Tibial artery (tissue), 4 donors: ENCODE data around the gene C6.
"Not testable (repeated sequence)": the region's sequence is repeated elsewhere in the genome, so short reads cannot be mapped to it uniquely, and the experiment has no call there.

Experiments used
- DNase-seq, 2 donors: peaks; one replicate each; pipeline ENCODE4 v3.0.0-alpha.2; 2019
- H3K27ac ChIP-seq, 2 donors: fragments of 200-600 bp; sonication (generic) in 1 of 2; 1 replicate in 1 of 2; 2 replicates in 1 of 2; pipeline ENCODE4 v1.5.1; 2018 to 2019; ENCODE audit warnings: mild to moderate bottlenecking in 1 of 2
- H3K27me3 ChIP-seq, 2 donors: fragments of 200-600 bp; sonication (generic) in 1 of 2; one replicate each; pipeline versions ENCODE4 v1.5.1 to v1.6.0; 2016 to 2019
- H3K36me3 ChIP-seq, 3 donors: fragments of 200-600 bp; sonication (generic) in 2 of 3; one replicate each; pipeline ENCODE4 v1.5.1; 2016 to 2019; ENCODE audit warnings: mild to moderate bottlenecking in 2 of 3
- H3K4me1 ChIP-seq, 4 donors: fragments of 200-600 bp; sonication (generic) in 2 of 4; 1 replicate in 3 of 4; 2 replicates in 1 of 4; pipeline ENCODE4 v1.5.1; 2016 to 2019
- H3K4me3 ChIP-seq, 2 donors: fragments of 200-600 bp; sonication (generic) in 1 of 2; 1 replicate in 1 of 2; 2 replicates in 1 of 2; pipeline ENCODE4 v1.5.1; 2018 to 2019; ENCODE audit warnings: mild to moderate bottlenecking in 2 of 2
- H3K9me3 ChIP-seq, 3 donors: fragments of 200-600 bp; sonication (generic) in 1 of 3; one replicate each; pipeline ENCODE4 v1.5.1; 2016 to 2019
- intact Hi-C: fragments of 100-400 bp; cut with DNase I; formaldehyde crosslinking; loops from one replicate; pipeline ENCODE4 v1.15.0; 2023; ENCODE audit warnings: low total_unique reads
- TF ChIP-seq, protein P1 (sequence below), 2 experiments: fragments of 200-600 bp in 1 of 2; fragments of 450-650 bp in 1 of 2; IDR thresholded peaks; one replicate each; pipeline ENCODE4 v1.5.1; 2017 to 2019; ENCODE audit warnings: antibody characterized with exemption in 2 of 2, mild to moderate bottlenecking in 1 of 2, moderate library complexity in 1 of 2

The C6 gene

DNA sequence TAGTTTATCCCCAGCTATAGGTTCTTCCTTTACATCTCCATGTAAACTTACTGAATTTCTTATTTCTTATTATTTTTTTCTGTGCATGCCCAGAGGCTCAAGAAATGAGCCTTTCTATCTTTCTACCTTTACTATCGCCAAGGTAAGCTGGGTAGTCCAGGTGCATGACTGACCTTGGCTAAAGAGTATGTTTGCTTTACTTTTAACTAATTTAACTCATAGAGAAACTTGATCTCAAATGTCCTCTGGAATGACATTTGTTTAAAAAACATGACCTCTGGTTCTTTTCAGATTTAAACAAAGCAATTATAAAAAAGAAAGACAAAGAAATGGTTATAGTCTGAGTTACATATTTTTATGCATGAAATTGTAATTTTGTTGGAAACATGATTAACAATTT is 397 bp downstream of the C6 start:
- H3K27me3 ChIP-seq: no peaks in the 10 kb centered on the region
- H3K4me3 ChIP-seq: no peak overlapping the region
- H3K36me3 ChIP-seq: no peaks in the 10 kb centered on the region
- no peak for DNase-seq
- no peaks in the 10 kb centered on the region for H3K4me1 ChIP-seq
- H3K9me3 ChIP-seq: no peaks in the 10 kb centered on the region
- intact Hi-C loops: no loop called here
- no peak overlapping the region for H3K27ac ChIP-seq
- TF ChIP-seq, protein P1, sequence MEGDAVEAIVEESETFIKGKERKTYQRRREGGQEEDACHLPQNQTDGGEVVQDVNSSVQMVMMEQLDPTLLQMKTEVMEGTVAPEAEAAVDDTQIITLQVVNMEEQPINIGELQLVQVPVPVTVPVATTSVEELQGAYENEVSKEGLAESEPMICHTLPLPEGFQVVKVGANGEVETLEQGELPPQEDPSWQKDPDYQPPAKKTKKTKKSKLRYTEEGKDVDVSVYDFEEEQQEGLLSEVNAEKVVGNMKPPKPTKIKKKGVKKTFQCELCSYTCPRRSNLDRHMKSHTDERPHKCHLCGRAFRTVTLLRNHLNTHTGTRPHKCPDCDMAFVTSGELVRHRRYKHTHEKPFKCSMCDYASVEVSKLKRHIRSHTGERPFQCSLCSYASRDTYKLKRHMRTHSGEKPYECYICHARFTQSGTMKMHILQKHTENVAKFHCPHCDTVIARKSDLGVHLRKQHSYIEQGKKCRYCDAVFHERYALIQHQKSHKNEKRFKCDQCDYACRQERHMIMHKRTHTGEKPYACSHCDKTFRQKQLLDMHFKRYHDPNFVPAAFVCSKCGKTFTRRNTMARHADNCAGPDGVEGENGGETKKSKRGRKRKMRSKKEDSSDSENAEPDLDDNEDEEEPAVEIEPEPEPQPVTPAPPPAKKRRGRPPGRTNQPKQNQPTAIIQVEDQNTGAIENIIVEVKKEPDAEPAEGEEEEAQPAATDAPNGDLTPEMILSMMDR (IDR thresholded peaks at IDR 0.05): no peak

GRCh38 chr5:41211417-41211816 is 1.9 kb downstream of the C6 start:
- no peaks in the 10 kb centered on the region for H3K27me3 ChIP-seq
- intact Hi-C loops: no loop called here
- H3K4me3 ChIP-seq: no peak overlapping the region
- H3K36me3 ChIP-seq: no peaks in the 10 kb centered on the region
- H3K4me1 ChIP-seq: no peaks in the 10 kb centered on the region
- TF ChIP-seq, protein P1 (IDR thresholded peaks at IDR 0.05): no peak
- no peak for DNase-seq
- no peaks in the 10 kb centered on the region for H3K9me3 ChIP-seq
- no peak overlapping the region for H3K27ac ChIP-seq

DNA sequence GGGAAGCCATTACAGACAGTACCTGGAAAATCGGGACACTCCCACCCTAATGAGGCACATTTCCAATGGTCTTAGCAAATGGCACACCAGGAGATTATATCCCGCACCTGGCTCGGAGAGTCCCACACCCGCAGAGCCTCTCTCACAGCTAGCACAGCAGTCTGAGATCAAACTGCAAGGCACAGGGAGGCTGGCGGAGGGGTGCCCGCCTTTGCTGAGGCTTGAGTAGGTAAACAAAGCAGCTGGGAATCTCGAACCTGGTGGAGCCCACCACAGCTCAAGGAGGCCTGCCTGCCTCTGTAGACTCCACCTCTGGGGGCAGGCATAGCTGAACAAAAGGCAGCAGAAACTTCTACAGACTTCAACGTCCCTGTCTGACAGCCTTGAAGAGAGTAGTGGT is 7.9 kb downstream of the C6 start:
- H3K4me3 ChIP-seq, H3K27me3 ChIP-seq, H3K27ac ChIP-seq, H3K9me3 ChIP-seq, intact Hi-C loops, H3K36me3 ChIP-seq, H3K4me1 ChIP-seq, DNase-seq: not testable (repeated sequence)

- intact Hi-C loops: no loop called here
- H3K36me3 ChIP-seq: no peaks in the 10 kb centered on the region
- no peak overlapping the region for H3K27ac ChIP-seq
- TF ChIP-seq, protein P1 (IDR thresholded peaks at IDR 0.05): no peak
- peaks cover 0 to 9% (median 4%) of the 10 kb centered on the region in 3 donors for H3K9me3 ChIP-seq
- no peaks in the 10 kb centered on the region for H3K27me3 ChIP-seq
- H3K4me3 ChIP-seq: no peak overlapping the region
- no peak for DNase-seq
- H3K4me1 ChIP-seq: peaks cover 0 to 11% (median 0%) of the 10 kb centered on the region in 4 donors
These were observed 10.3 kb downstream of the C6 start for GRCh38 chr5:41203033-41203432.

DNA sequence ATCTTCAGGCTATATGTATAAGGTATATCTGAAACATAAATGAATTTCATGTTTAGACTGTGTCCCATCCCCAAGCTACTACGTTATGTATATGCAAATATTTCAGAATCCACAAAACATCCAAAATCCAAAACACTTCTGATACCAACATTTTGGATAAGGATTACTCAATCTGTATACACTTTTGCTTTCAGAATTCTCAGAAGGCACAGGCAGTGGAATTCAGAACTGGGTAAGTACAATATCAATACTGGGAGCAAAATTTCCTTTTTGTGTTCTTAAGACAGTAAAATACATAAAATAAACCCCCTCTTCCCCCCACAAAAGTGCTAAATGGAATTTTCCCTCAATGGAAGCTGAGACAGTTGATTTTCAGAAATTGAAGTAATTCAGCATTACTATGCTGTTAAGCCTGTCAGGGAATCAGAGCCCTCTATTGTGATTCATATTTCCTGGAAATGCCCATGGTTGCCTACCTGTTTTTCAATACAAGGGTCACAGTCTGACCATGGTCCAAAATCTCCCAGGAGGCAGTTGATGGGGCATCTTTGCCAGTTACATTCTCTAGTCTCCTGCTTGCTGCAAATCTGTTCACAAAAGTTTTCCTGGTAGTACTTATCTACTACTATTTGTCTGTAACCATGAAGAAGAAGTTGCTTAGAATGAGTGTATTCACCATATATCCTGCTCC is 12.1 kb downstream of the C6 start:
- no peaks in the 10 kb centered on the region for H3K27me3 ChIP-seq
- intact Hi-C loops: no loop called here
- H3K36me3 ChIP-seq: no peaks in the 10 kb centered on the region
- H3K4me1 ChIP-seq: peaks cover 0 to 11% (median 0%) of the 10 kb centered on the region in 4 donors
- peaks cover 0 to 9% (median 4%) of the 10 kb centered on the region in 3 donors for H3K9me3 ChIP-seq
- TF ChIP-seq, protein P1 (IDR thresholded peaks at IDR 0.05): no peak
- DNase-seq: no peak
- no peak overlapping the region for H3K4me3 ChIP-seq
- H3K27ac ChIP-seq: no peak overlapping the region

DNA sequence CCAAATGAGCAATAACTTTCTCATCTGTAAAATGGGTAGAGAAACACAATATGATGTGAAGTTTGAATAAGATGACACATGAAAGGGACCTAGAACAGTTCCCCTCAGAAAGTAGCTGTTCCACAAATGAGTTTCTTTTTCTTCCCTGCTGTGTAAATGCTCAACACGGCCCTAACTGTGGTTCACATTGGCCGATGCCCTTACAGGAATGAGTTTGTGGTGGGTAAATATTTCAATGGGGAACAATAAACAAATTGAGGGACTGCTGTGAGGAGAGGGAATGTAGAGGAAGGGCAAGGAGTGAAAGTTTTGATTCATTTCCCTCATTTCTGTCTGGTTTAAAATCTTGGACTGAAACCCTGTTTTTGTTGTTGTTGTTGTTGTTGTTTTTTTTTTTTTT is 12.8 kb downstream of the C6 start:
- TF ChIP-seq, protein P1 (IDR thresholded peaks at IDR 0.05): no peak
- DNase-seq: no peak
- Histone ChIP-seq H3K4me3 (no peak overlapping the region), H3K27ac (no peak overlapping the region), H3K9me3 (peaks cover 0 to 7% (median 4%) of the 10 kb centered on the region in 3 donors), H3K36me3 (no peaks in the 10 kb centered on the region), H3K4me1 (peaks cover 0 to 14% (median 0%) of the 10 kb centered on the region in 4 donors), H3K27me3 (no peaks in the 10 kb centered on the region)
- intact Hi-C loops: no loop called here
